ENCODE data around the gene MYLK2. TPM values are rescaled to one million over a fixed set of nuclear protein-coding genes. Genes with fewer than 3 reads are reported as not detected.

The MYLK2 gene
- polyA plus RNA-seq, 3 donors = 0.61 to 1.1 (median 0.81) TPM

DNA sequence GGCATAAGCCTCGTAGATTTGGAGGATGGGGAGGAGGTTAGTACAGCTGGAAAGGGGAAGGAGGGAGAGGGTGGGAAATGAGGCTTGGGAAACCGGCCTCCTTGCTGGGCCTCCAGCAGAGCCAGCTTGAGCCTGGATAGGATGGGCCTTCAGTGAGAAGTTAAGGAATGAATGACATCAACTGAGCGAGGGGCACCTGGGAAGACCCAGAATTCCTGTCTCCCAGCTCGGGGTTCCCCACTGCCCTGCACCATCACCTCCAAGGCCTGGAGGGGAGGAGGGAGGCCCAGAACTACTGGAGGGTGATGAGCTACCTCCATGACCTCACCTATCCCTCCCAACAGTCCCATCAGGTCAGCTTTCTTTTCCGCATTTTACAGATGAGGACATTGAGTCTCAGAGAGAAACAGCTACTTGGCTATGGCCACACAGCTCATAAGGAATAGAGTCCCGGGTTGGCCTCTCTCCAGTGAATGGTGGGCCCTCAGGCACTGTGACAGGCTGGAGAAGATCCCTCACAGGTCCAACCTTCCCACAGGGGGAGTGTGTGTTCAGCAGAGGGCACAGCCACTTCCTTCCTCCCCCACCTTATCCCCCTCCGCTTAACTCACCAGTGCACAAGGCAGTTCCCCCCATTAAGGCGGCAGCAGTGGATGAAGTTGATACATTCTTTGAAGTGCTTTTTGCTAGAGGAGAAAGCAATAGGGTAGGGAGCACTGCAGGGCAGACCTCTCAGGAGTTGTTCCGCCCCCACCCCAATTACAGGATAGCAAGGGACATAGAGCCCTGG, 44.3 kb downstream of the MYLK2 start:
- DNase-seq (ENCODE audit: extremely low read depth in 1 of 11, low read depth in 9 of 11, low spot score in 4 of 11) = no peak

DNA sequence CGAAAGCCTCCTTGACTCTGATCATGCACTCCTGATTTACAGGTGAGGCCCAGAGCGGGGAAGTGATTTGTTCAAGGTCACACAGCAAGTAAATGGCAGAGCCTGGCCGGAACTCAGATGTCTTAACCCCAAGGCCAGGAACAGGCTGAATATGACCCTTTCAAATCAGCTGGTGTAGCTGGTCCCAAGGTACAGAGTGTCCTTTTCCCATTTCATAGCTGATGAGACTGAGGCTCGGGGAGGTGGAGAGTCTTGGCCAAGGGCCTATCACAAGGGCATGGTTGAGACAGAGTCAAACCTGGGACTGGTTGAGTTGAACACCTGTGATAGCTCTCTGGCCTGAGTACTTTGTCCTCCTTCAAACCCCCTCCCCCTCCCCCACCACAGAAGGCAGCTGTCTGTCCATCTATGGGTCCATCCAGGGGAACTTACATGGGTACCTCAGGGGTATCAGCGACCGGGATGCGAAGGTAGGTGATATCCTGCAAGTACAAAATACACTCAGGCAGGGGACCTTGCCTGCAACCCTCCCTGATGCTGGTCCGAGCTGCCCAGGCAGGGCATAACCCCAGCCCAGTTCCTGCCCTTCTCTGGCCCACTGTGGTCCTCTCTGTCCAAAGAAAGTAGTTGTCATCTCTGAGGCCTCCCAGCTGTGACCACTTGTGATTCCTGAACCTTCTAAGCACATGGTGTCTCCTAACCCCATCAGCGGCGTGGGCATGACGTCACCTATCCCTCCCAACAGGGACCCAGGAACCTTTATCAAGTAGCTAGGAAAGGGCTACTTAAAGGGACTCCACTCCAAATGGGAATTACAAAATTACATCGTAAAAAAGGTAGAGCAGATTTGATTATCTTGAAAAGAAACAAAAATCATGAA, 45.6 kb downstream of the MYLK2 start:
- DNase-seq (ENCODE audit: extremely low read depth in 1 of 11, low read depth in 9 of 11, low spot score in 4 of 11) = no peak

DNA sequence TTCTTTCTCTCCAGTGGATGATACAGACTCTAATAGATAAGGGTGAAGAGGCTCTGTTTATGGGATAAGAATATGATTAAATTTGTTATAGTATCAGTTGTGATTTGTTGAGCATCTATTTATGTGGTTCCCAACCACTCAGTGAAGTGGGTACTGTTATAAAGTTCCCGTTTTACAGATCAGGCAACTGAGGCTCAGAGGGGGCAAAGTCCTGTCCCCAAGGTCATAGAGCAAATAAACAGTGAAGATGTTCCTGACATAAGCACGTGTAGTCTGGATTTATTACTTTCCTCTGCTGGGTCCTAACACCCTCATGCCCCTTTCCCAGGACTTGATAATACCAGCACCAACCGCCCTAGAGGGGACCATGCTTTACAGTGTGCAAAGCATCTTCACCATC, 47.1 kb downstream of the MYLK2 start:
- no peak for DNase-seq (ENCODE audit: extremely low read depth in 1 of 11, low read depth in 9 of 11, low spot score in 4 of 11)

DNA sequence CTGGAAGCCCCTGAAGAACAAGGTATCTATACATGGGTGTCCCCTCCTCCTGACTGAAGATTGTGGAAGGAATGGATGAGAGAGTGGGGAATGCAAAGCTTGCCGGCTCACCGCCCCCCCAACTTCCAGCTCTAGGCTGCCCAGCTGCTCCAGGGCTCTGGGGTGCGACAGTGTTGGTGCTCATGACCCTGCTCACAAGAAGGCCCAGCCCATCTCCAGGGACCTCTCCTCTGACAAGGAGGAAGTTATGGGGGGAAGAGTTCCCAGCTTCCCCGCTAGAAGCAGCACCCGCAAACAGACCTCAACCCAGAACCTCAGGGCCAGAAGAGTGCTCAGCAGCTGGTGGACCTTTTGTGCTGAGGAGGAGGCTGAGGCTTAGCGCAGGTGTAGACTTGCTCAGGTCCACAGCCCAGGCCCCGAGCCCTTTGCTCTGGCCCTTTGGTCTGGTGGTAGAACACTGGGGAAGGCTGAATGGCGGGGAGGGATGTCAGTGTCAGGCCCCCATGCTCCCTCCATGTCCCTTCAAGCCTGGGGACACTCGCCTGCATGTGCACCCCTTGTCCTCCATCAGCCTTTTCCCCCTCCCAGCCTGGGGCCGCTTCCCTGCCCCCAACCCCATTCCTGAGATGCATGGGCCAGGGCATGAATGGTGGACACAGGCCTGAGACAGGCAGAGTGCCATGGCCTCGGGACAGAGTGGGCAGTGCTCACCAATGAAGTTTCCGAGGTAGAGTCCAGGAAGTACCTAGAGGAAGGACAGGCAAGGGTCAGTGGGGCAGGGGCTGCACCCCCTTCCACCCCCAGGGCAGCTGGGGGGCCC, 49.9 kb downstream of the MYLK2 start:
- DNase-seq (ENCODE audit: extremely low read depth in 1 of 11, low read depth in 9 of 11, low spot score in 4 of 11) = no peak

DNA sequence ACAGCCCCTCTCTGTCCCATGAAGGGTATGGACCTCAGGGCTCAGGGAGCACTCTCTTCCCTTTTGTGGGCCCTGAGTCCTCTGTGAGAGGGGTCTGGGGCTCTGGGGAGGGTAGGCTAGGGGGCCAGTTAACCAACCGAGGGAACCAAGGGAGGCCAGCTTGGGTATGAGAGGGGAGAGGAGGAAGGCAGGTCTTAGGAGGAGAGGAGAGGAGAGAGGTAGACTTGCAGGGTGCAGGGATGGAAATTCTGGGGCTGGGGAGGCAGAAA, 50.5 kb downstream of the MYLK2 start:
- DNase-seq (ENCODE audit: extremely low read depth in 1 of 11, low read depth in 9 of 11, low spot score in 4 of 11) = no peak

DNA sequence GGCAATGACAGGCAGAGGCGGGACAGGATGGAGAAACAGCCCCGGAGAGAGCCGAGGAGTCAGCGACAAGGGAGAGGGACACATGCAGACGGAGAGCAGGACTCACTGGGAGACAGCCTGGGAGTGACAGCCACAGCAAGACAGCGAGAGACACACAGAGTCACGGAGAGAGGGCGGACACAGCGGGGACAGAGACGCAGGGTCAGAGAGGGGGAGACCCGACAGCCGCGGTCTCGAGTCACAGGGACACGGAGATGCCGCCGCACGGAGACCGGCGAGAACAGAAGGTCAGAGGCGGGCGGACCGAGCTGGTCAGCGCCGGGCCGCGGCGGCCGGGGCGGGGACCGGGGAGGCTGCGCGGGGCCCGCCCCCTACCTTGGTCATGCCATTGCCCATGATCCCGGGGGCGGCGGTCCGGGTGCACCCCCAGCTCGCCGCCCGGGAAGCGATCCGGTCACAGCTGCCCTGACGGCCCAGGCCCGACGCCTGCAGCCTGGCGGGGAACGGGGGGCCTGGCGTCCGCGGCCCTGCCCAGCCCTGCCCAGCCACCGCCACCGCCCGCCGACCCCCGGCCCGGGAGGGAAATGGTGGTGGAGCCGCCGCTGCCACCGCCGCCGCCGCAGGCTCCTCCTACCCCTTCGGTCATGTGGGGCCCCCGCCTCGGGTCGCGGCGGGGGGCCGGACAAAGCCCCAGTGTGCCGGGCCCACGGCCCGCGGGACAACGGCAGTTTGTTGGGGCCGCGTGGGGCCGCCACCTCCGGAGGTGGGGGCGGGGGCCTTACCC, 51.0 kb downstream of the MYLK2 start, which contains the start of the genes DUSP15 and TTLL9:
Gene DUSP15, minus strand, starts transcription at position 586 of the 784 bp plus-strand sequence. Its CDS starts 190 bp downstream, at position 396.
Gene TTLL9, plus strand, starts transcription at position 693 of the 784 bp plus-strand sequence. CDS start 493 bp downstream, outside the sequence.
- peak in 2 of 11 donors; percentile 28 to 40 for DNase-seq (ENCODE audit: extremely low read depth in 1 of 11, low read depth in 9 of 11, low spot score in 4 of 11)

DNA sequence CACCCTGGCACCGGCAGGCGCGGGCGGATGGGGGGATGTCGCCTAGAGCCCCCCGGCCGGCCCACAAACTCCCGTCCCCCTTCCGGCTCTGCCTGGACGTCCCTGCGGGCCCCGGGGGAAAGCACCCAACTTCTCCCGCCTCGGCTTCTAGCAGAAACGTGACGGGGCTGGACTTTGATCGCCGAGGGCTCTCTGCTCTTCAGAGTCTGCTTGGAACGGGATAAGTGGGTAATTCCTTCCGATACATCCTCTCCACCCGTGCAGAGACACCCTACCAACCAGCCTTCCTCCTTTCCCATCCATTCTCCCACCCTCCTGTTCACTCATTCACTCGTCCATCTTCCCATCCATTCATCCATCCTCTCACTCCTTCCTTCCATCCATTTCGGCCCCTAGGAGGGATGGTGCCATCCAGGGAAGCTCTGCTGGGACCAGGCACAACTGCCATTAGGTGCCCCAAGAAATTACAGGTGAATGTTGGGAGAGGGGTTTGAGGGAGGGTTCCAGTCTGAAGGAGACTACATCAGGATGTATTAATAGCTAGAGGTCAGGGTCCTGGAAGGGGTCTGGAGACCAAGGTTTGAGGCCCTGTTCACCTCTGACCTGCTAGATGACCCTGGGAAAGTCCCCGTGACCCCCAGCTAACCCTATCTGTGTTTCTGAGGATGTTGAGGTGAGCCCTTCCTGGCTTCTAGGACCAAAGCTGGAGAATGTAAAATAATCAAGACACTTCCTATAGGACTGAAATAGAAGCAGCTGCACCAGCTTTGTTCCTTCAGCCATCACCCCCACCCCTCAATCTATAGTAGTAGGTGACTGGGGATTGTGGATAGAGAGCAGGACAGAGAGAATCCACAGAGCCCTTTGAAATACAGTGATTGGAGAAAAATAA, 51.8 kb downstream of the MYLK2 start:
- DNase-seq (ENCODE audit: extremely low read depth in 1 of 11, low read depth in 9 of 11, low spot score in 4 of 11) = no peak

DNA sequence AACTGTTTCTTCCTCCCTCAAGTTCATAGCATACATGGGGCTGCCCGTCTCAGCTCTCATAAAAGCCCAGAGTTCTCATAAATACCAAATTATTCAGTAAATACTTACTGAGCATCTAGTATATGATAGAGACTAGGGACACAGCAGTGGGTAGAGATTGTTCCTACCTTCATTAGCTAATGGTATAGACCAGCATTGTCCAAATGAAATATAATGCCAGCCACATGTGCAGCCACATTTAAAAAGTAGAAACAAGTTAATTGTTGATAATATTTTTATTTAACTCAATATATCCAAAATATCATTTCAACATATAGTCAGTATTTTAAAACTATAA, 52.4 kb downstream of the MYLK2 start:
- no peak for DNase-seq (ENCODE audit: extremely low read depth in 1 of 11, low read depth in 9 of 11, low spot score in 4 of 11)

DNA sequence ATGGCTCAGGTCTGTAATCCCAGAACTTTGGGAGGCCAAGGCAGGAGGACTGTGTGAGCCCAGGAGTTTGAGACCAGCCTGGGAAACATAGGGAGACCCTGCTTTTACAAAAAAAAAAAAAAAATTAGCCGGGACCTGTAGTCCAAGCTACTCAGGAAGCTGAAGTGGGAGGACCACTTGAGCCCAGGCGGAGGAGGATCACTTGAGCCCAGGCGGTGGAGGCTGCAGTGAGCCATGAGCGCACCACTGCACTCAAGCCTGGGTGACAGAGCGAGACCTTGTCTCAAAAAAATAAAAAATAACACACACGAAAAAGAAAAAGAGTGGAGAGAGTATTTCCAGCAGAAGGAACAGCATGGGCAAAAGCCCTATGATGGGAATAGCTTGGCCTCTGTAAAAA, 53.2 kb downstream of the MYLK2 start:
- no peak for DNase-seq (ENCODE audit: extremely low read depth in 1 of 11, low read depth in 9 of 11, low spot score in 4 of 11)

DNA sequence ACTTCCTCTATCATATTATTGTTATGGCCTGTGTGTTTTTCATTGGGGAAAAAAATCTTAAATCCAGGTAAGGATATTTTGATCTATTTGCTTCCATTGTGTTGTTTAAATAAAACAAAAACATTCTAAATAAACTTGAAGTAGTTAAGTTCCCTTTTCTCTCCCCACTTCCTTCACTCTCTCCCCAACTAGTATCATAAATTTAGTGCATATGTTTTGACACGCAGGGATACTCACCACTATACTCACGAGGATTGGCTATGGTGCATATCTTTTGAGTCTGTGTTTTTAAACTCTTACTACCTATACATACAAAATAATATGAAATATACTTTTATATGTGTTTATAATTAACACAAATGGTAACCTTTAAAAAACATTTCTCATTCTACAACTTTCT, 56.5 kb downstream of the MYLK2 start:
- no peak for DNase-seq (ENCODE audit: extremely low read depth in 1 of 11, low read depth in 9 of 11, low spot score in 4 of 11)

DNA sequence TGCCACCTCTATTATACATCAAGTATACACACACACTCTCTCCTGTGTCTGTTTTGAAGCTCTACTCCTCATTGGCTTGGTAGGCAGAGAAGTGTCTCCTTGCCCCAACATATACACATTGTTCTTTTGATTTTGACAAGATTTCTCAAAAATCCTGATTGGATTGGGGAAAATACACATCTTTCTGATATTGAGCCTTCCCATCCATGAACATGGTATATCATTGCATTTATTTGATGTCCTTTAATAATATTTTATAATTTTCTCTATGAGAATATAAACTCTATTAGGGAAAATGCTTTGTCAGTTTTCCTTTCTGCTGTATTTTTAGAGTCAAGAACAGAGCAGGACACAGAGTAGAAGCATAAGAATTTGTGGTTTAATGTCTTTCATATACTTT, 58.5 kb downstream of the MYLK2 start:
- DNase-seq (ENCODE audit: extremely low read depth in 1 of 11, low read depth in 9 of 11, low spot score in 4 of 11) = no peak

DNA sequence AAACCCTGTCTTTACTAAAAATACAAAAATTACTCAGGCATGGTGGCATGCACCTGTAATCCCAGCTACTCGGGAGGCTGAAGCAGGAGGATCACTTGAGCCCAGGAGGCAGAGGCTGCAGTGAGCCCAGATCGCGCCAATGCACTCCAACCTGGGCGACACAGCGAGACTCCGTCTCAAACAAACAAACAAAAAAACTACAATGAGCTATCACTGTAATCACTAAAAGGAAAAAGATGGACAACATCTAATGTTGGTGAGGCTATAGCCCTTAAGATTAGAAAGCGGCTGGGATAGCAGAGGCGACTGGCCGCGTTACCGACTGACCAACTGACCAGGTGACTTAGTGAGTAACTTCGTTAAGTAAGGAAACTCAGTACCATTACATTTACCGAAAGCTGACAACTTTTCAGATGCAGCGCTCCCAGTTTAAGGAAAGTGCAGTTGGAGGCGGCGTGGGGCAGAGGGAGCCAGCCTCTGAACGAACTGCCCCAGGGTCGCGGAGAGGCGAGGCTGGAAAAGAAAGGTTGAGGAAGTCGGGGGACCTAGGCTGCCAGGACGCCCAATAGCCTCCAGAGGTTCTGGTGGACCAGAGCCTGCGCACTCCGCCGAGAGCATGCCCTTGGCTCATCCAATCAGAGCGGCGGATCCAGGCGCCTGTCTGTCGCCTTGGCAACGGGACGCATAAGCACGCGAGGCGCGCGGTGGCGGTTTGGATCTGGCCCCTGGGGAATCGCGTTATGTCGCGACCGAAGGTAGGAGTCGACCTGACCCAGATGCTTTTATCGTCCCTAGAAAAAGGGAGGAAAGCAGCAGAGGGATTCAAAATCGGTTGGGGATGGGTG, 60.2 kb downstream of the MYLK2 start:
- DNase-seq (ENCODE audit: extremely low read depth in 1 of 11, low read depth in 9 of 11, low spot score in 4 of 11) = peak; percentile 84 to 94 (median 91)

DNA sequence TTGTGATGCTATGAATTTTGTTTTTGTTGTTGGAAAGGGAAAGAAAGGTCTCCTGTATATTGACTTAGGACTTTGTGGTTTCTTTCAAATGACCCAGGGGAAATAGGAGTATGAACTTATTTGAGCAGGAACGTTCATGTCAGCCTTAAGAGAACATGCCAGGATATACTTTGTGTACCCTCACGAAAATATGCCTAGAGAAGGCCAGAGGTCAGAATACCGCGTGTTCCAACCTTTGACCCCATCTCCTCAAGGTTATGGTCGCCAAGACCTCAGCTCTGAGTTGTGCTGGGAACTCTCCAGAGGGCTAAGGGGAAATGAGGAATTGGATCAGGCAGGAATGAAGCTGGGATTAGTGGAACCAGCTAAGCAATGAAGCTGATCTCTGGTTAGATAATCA, 62.8 kb downstream of the MYLK2 start:
- DNase-seq (ENCODE audit: extremely low read depth in 1 of 11, low read depth in 9 of 11, low spot score in 4 of 11) = no peak

DNA sequence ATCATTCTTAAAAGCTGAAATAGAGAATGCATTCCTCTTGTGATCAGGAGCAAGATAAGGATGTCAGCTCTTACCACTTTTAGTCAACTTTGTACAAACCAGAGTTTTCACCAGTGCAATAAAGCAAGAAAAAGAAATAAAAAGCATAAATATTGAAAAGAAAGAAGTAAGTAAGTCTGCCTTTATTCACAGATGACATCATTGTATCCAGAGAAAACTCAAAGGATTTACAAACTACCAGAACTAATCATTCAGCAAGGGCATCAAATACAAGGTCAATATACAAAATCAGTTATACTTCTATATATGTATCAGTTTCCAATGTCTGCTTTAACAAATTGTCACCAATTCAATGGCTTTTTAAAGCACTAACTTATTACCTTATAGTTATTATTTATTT, 64.7 kb downstream of the MYLK2 start:
- no peak for DNase-seq (ENCODE audit: extremely low read depth in 1 of 11, low read depth in 9 of 11, low spot score in 4 of 11)

Measured in renal cortex interstitium (tissue), 11 donors.